Brain microvascular endothelial cell (primary cell): ENCODE measurements around the gene KDELR3.

ENCODE experiments used
- DNase-seq: peaks from one replicate; pipeline ENCODE4 v3.0.0-alpha.2; 2020
- H3K27ac ChIP-seq: fragments of 250-450 bp; sonication (Bioruptor Pico); 2 replicates; pipeline ENCODE4 v1.5.1; 2020; ENCODE audit warnings: mild to moderate bottlenecking, moderate library complexity
- H3K27me3 ChIP-seq: fragments of 250-450 bp; sonication (Bioruptor Pico); replicated peaks from 2 replicates; pipeline ENCODE4 v1.5.1; 2020; ENCODE audit warnings: mild to moderate bottlenecking
- H3K36me3 ChIP-seq: fragments of 250-450 bp; sonication (Bioruptor Pico); replicated peaks from 2 replicates; pipeline ENCODE4 v1.5.1; 2020; ENCODE audit warnings: mild to moderate bottlenecking
- H3K4me3 ChIP-seq: 2 replicates; pipeline ENCODE4 v1.5.1; 2011; ENCODE audit warnings: low read depth, mild to moderate bottlenecking, control low read depth, low read length, moderate library complexity
- in situ Hi-C: cut with HindIII; loops from 2 replicates; pipeline ENCODE4 v1.10.0; 2017; ENCODE audit warnings: low sequenced_read_pairs, low pct_ligation_motif_present
- TF ChIP-seq, protein P1 (sequence below): IDR thresholded peaks from 2 replicates; pipeline ENCODE4 v1.5.1; 2011; ENCODE audit warnings: low read depth, mild to moderate bottlenecking, moderate library complexity, low read length, control low read depth, inconsistent platforms; ENCODE audit errors: missing control alignments

The KDELR3 gene

DNA sequence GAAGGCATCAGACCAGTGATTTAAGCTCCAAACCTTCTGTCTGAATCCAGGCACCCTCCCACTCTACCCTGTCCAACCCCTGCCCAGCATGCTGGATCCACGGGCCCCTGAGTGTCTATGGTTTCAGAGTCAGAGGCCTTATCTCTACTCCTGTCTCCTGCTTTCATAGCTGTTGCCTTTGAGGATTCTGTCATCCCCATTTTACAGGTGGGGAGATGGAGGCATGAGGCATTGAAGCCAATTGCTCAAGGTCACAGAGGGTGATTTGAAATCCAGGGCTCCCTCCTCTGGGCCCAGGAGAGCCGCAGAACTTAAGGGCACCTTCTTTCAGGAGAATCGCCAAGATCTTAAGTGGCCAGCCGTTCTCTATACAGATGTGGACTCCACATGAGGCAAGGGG is 16.0 kb upstream of the KDELR3 start:
- H3K4me3 ChIP-seq = no peak overlapping the region
- in situ Hi-C loops = no loop called here
- TF ChIP-seq, protein P1, sequence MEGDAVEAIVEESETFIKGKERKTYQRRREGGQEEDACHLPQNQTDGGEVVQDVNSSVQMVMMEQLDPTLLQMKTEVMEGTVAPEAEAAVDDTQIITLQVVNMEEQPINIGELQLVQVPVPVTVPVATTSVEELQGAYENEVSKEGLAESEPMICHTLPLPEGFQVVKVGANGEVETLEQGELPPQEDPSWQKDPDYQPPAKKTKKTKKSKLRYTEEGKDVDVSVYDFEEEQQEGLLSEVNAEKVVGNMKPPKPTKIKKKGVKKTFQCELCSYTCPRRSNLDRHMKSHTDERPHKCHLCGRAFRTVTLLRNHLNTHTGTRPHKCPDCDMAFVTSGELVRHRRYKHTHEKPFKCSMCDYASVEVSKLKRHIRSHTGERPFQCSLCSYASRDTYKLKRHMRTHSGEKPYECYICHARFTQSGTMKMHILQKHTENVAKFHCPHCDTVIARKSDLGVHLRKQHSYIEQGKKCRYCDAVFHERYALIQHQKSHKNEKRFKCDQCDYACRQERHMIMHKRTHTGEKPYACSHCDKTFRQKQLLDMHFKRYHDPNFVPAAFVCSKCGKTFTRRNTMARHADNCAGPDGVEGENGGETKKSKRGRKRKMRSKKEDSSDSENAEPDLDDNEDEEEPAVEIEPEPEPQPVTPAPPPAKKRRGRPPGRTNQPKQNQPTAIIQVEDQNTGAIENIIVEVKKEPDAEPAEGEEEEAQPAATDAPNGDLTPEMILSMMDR = no peak
- DNase-seq = no peak
- H3K27ac ChIP-seq = no peak overlapping the region
- peaks cover 56% of the 10 kb centered on the region for H3K27me3 ChIP-seq
- no peaks in the 10 kb centered on the region for H3K36me3 ChIP-seq

DNA sequence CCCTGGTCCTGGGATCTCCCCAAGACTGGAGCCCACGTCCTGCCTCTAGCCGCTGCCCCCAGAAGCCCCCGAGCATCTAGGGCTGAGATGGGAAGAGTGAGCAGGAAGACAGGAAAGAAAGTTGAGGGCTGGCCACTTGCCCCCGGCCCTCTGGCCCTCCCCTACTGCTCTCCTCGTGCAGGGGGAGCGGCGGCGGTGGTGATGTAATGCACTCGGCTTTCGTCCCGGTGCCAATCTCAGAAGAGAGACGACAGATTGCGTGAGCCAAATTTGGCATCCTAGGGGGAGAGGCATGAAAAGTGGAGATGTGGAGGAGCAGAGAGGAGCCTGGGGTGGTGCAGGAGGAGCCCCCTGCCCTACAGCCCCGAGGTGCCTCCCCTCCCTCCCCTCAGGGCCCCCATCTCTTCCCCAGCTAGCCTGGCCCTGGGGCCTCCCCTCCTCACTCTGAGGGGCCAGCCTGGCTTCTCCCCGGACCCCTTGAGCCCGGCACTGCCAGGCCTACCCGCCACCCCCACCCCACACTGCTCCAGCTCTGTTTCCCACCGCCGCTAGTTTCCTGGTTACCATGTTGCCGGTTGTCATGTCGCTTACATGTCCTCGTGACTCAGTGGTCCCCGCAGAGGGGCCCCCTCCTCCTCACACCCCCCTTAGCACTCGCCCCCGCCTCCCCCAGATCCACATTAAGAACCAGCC is 15.4 kb upstream of the KDELR3 start:
- in situ Hi-C loops = no loop called here
- TF ChIP-seq, protein P1 = no peak
- H3K27me3 ChIP-seq = peaks cover 56% of the 10 kb centered on the region
- H3K27ac ChIP-seq = no peak overlapping the region
- H3K36me3 ChIP-seq = no peaks in the 10 kb centered on the region
- H3K4me3 ChIP-seq = no peak overlapping the region
- no peak for DNase-seq

DNA sequence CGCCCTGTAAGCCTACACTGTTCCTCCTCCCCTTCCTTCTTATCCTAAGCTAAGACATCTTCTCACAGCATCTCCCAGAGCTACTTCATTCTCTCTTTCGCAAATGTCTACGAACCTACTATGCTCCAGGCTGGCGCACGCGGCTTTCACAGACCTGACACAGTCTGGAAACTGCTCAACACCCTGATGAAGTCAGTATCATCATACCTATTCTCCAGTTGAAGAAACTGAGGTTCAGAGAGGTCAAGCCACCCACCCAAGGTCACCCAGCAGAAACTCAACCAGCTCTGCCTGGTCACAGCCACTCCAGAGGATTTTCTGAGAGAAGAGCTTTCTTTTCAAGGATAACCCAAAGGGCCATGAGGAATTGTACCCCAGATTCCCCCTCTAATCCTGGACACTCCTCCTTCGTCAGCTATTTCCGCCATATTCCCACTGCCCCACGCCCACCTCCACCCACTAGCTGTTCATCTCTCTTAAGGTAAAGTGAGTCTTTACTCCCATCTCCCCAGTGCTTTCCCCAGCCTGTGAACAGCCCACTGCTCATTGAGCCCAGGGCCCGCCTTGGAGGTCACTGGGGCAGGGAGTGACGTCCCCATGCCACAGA is 14.7 kb upstream of the KDELR3 start:
- Histone ChIP-seq H3K36me3 (no peaks in the 10 kb centered on the region), H3K27me3 (peaks cover 58% of the 10 kb centered on the region), H3K4me3 (no peak overlapping the region), H3K27ac (no peak overlapping the region)
- TF ChIP-seq, protein P1 = no peak
- no peak for DNase-seq
- in situ Hi-C loops = no loop called here

DNA sequence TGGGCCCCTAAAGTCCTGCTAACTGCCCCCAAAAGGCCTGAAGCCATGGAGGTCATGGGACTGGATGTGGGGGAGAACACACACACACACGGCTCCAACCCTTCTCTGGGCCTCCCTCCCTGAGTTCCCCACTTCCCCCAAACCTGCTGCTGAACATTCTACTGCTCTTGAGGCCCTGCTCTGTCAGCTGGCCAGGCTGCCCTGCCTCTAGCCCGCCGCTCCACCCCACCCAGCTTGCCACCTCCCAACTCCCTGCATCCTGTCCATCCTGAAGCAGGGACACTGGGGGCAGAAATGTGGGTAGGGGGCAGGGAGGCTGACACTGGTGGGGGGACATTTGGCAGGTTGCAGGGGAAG is 13.9 kb upstream of the KDELR3 start:
- in situ Hi-C loops = no loop called here
- H3K27me3 ChIP-seq = peaks cover 61% of the 10 kb centered on the region
- DNase-seq = no peak
- TF ChIP-seq, protein P1 = no peak
- H3K4me3 ChIP-seq = no peak overlapping the region
- no peaks in the 10 kb centered on the region for H3K36me3 ChIP-seq
- H3K27ac ChIP-seq = no peak overlapping the region

DNA sequence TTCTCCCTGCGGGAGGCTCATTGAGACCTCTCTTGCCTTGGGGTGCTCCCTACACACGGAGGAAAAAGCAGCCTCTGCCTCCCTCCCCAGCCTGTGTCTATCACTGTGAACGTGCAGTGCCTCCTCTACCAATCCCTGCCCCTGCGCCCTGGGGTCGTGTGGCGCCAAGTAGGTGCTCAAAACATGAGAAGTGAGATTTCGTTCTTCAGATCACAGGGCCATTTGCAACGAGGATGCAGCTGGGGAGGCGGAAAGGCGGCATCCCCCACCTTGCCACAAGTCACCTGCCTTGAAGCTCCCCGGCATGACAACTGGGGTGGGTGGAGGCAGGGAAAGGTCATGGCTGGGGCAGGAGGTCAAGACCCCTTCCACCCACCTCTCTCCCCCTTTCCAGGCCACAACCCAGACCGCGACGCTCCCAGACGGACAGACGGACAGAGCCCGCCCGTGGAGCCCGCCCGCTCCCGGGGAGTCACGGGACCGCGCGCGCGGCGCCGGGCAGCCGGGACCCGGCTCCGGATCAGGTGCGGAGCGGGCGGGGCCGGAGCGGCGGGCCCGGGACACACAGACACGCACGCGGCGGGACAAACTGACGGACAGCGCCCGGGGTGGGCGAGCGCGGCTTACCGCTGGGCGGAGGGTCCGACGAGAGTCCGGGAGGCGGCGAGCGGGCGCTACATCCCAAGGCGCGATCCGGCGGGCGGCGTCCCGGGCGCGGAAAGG is 13.4 kb upstream of the KDELR3 start:
- TF ChIP-seq, protein P1 = no peak

More for the DNA sequence above, 13.4 kb upstream of the KDELR3 start:
- Histone ChIP-seq H3K4me3 (no peak overlapping the region), H3K27me3 (peaks cover 63% of the 10 kb centered on the region), H3K27ac (no peak overlapping the region), H3K36me3 (no peaks in the 10 kb centered on the region)
- DNase-seq = no peak
- in situ Hi-C loops = no loop called here
